Activated CD8-positive, alpha-beta T cell treated with anti-CD3 and anti-CD28 coated beads for 36 hours (primary cell): ENCODE data around the gene NBEA. TPM values are rescaled to one million over a fixed set of nuclear protein-coding genes. Genes with fewer than 3 reads are reported as not detected.

ENCODE experiments used
- ATAC-seq: fragments of 200-7000 bp; cut with Tn5 transposase; one replicate; pipeline ENCODE4 v1.10.0; 2021; ENCODE audit warnings: mild to moderate bottlenecking, moderate library complexity
- CTCF ChIA-PET: fragments of 350-600 bp; sonication (Branson Sonifier 250); formaldehyde crosslinking; loops from one replicate; lab custom pipeline; 2021; ENCODE audit warnings: antibody characterized with exemption; lab: Charles Lee
- POLR2A ChIA-PET: fragments of 350-600 bp; sonication (Branson Sonifier 250); formaldehyde crosslinking; loops from one replicate; lab custom pipeline; 2021; ENCODE audit warnings: antibody characterized with exemption; lab: Charles Lee
- DNase-seq: peaks from one replicate; pipeline ENCODE4 v3.0.0-alpha.2; 2020
- H3K27ac Mint-ChIP-seq: one replicate; pipeline ENCODE4 v1.8.0; 2021; ENCODE audit warnings: mild to moderate bottlenecking, mixed read lengths
- H3K27me3 Mint-ChIP-seq: one replicate; pipeline ENCODE4 v1.8.0; 2021; ENCODE audit warnings: mixed read lengths
- H3K36me3 Mint-ChIP-seq: one replicate; pipeline ENCODE4 v1.8.0; 2021; ENCODE audit warnings: low read depth, mixed read lengths
- H3K4me1 Mint-ChIP-seq: one replicate; pipeline ENCODE4 v1.8.0; 2021; ENCODE audit warnings: low read depth, mixed read lengths
- H3K4me3 Mint-ChIP-seq: one replicate; pipeline ENCODE4 v1.8.0; 2021; ENCODE audit warnings: mild to moderate bottlenecking, moderate library complexity, mixed read lengths
- H3K9me3 Mint-ChIP-seq: one replicate; pipeline ENCODE4 v1.8.0; 2021; ENCODE audit warnings: mixed read lengths
- intact Hi-C: fragments of 100-400 bp; cut with micrococcal nuclease; formaldehyde crosslinking; loops from one replicate; pipeline ENCODE4 v1.10.0; 2022
- total RNA-seq, 2 experiments: library from RNA; stranded (reverse); gene quantifications; one replicate each; pipeline ENCODE4 v1.2.3, GENCODE V29; 2021
- TF ChIP-seq, protein P1 (sequence below): fragments of 200-600 bp; IDR thresholded peaks from one replicate; pipeline ENCODE4 v1.8.0; 2022; ENCODE audit warnings: antibody characterized with exemption, mild to moderate bottlenecking

The NBEA gene
- total RNA-seq, 2 experiments from 2014 or later: 0.38 to 0.60 TPM

- no peak overlapping the region for H3K4me3 Mint-ChIP-seq
- H3K27me3 Mint-ChIP-seq: peaks cover 32% of the 10 kb centered on the region
- ATAC-seq (no peak), DNase-seq (no peak)
- no peaks in the 10 kb centered on the region for H3K9me3 Mint-ChIP-seq
- intact Hi-C loops: no loop called here
- POLR2A ChIA-PET: interaction anchor here (0.6 kb wide), 1 partner anchor 239 kb away, joined by 3 read pairs; no protein-coding TSS in a partner anchor
- no peaks in the 10 kb centered on the region for H3K36me3 Mint-ChIP-seq
- no peak overlapping the region for H3K27ac Mint-ChIP-seq
- CTCF ChIA-PET: no interaction called here
- peaks cover 10% of the 10 kb centered on the region for H3K4me1 Mint-ChIP-seq
- TF ChIP-seq, protein P1, sequence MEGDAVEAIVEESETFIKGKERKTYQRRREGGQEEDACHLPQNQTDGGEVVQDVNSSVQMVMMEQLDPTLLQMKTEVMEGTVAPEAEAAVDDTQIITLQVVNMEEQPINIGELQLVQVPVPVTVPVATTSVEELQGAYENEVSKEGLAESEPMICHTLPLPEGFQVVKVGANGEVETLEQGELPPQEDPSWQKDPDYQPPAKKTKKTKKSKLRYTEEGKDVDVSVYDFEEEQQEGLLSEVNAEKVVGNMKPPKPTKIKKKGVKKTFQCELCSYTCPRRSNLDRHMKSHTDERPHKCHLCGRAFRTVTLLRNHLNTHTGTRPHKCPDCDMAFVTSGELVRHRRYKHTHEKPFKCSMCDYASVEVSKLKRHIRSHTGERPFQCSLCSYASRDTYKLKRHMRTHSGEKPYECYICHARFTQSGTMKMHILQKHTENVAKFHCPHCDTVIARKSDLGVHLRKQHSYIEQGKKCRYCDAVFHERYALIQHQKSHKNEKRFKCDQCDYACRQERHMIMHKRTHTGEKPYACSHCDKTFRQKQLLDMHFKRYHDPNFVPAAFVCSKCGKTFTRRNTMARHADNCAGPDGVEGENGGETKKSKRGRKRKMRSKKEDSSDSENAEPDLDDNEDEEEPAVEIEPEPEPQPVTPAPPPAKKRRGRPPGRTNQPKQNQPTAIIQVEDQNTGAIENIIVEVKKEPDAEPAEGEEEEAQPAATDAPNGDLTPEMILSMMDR: no peak
Observed at GRCh38 chr13:35481777-35482176, 539.7 kb downstream of the NBEA start.

DNA sequence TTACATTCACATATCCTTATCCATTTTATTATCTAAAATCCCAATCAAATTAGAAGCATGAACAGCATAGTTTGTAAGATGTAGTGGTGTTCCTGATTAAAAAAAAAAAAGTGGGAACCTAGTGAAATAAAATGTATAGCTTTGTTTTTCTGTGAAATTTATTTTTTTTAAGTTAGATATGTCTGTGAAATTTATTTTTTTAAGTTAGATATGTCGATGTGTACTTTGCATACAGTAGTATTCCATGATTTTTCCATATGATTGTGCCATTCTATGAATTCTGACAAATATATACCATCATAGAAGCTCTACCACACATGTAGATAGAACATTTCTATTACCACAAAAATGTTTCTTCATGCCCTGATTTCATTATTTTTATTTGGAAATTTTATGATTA lies 540.5 kb downstream of the NBEA start:
- Mint-ChIP-seq H3K4me3 (no peak overlapping the region), H3K36me3 (no peaks in the 10 kb centered on the region), H3K27ac (no peak overlapping the region), H3K27me3 (peaks cover 25% of the 10 kb centered on the region), H3K9me3 (no peaks in the 10 kb centered on the region), H3K4me1 (peaks cover 7% of the 10 kb centered on the region)
- ATAC-seq: no peak
- ChIA-PET POLR2A (no interaction called here), CTCF (no interaction called here)
- intact Hi-C loops: no loop called here
- TF ChIP-seq, protein P1: no peak
- DNase-seq: no peak

DNA sequence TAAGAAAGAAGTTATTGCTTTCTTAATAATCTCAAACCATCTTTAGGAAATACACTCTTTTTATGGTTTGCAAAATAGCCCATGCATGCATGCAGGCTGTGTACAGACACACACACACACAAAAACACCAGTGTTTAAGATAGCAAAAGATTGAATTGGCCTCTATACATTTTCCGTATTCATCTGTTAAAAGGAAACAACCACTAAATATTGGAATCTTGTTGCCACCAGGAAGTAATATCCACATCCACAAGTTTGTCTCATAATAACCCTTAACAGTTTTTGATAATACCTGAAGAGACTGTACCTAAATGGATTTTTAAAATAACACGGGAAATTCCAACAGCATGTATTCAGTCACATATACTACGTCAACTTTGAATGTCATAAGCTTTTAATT lies 541.7 kb downstream of the NBEA start:
- Mint-ChIP-seq H3K4me3 (no peak overlapping the region), H3K36me3 (no peaks in the 10 kb centered on the region), H3K9me3 (no peaks in the 10 kb centered on the region), H3K4me1 (no peaks in the 10 kb centered on the region), H3K27ac (no peak overlapping the region), H3K27me3 (peaks cover 13% of the 10 kb centered on the region)
- no peak for DNase-seq
- intact Hi-C loops: no loop called here
- ATAC-seq: no peak
- POLR2A ChIA-PET: no interaction called here
- CTCF ChIA-PET: no interaction called here
- TF ChIP-seq, protein P1: no peak

- intact Hi-C loops: no loop called here
- ChIA-PET CTCF (no interaction called here), POLR2A (no interaction called here)
- Mint-ChIP-seq H3K4me3 (no peak overlapping the region), H3K27me3 (peaks cover 7% of the 10 kb centered on the region), H3K4me1 (no peaks in the 10 kb centered on the region), H3K27ac (no peak overlapping the region), H3K36me3 (no peaks in the 10 kb centered on the region), H3K9me3 (no peaks in the 10 kb centered on the region)
- DNase-seq (no peak), ATAC-seq (no peak)
- TF ChIP-seq, protein P1: no peak
Observed at GRCh38 chr13:35484384-35484783, 542.3 kb downstream of the NBEA start.

DNA sequence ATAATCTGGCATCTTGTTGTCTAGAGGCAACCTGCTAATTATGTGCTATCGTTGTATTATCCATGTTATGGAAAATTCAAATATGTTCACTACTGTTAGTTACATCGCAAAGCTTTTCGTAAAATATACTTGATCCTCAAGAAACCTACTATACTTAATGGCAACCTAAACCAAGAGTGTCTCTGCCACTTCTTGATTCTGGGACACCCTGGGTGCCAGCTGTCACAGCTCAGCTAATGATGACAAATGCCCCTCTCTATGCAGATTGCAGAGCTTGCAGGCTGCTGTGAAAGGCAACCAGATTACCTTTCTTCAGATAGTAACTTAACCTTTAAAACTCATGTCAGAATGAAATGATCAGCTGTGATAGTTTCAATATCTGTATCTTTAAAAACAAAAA lies 543.4 kb downstream of the NBEA start:
- ChIA-PET CTCF (no interaction called here), POLR2A (no interaction called here)
- ATAC-seq: no peak
- Mint-ChIP-seq H3K36me3 (no peaks in the 10 kb centered on the region), H3K4me1 (no peaks in the 10 kb centered on the region), H3K27me3 (peaks cover 4% of the 10 kb centered on the region), H3K9me3 (no peaks in the 10 kb centered on the region), H3K4me3 (no peak overlapping the region), H3K27ac (no peak overlapping the region)
- intact Hi-C loops: no loop called here
- no peak for DNase-seq
- TF ChIP-seq, protein P1: no peak
